Activated CD8-positive, alpha-beta memory T cell treated with anti-CD3 and anti-CD28 coated beads for 48 hours (primary cell): Measurements from ENCODE around the gene ARMC9.
"Not testable (repeated sequence)": the region's sequence is repeated elsewhere in the genome, so short reads cannot be mapped to it uniquely, and the experiment has no call there.

ENCODE experiments used
- DNase-seq, 3 experiments: peaks; one replicate each; pipeline ENCODE4 v3.0.0-alpha.2; 2020; ENCODE audit warnings: low read depth in 2 of 3, low spot score in 2 of 3

Gene ARMC9

DNA sequence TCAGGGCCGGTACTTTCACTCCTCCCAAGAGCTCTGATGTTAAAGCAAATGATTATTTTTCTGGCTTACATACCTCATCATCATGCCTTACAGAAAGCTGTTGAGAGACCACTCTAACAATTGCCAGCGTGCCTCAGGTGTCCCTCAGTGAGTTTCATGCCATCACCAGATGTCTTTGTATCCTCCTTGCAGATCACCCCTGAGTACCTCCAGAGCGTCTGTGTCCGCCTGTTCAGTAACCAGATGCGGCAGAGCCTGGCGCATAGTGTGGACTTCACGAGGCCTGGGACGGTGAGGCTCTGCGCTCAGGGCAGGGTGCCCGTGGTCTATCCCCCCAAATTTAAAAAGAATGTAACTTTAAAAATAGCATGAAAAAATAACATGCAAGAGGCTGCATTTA lies 41.3 kb downstream of the ARMC9 start:
- DNase-seq: no peak

DNA sequence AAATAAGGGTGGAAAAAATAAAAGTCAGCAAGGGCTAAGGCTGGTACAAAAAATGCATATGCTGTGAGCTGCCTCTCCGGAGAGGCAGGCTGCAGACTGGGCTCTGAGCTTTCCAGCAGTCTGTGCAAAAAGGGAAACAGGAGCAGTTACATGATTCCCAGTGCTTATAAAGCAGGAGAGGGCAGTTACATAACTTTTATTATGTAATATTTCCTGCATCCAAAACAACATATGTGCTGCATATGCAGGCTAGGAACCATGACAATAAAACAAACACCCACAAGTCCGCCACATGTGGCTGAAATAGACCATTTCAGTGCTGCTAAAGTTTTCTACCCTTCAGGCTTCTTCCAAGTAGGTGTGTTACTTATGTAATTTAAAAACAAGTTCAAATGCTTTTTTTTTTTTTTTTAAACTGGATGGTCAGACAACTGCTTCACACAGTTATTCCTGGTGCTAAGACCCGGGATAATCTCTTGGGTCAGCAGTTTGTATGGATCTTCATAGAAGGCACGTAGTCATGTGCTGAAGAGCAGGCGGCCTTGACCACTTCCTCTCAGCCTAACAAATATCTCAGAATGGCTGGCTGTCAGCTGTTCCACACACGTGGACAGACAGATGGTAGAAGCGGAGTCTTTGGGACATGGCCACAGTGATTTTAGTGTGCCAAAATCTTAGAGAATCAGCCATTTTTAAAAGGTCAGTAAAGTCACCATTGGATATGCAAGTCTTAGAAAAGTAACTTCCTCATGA lies 43.5 kb downstream of the ARMC9 start:
- no peak for DNase-seq

DNA sequence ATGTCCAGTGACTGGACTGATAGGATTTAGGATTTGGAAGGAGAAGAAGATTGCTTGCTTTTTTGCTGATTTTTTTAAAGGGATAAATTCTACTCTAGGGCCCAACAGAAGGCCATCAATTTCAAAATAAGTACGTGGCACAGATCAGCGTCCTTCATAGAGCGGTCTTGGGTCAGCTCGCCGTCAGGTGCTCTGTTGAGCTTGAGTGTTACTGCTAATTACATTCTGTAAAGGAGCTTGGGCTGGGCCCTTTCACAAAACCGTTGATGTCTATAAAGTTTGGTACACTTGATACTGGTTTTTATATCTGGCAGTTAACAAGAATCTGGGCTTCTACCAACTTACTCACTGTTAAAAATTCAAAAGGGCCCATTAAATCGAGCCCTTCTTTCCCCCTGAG lies 45.4 kb downstream of the ARMC9 start:
- DNase-seq: no peak

DNA sequence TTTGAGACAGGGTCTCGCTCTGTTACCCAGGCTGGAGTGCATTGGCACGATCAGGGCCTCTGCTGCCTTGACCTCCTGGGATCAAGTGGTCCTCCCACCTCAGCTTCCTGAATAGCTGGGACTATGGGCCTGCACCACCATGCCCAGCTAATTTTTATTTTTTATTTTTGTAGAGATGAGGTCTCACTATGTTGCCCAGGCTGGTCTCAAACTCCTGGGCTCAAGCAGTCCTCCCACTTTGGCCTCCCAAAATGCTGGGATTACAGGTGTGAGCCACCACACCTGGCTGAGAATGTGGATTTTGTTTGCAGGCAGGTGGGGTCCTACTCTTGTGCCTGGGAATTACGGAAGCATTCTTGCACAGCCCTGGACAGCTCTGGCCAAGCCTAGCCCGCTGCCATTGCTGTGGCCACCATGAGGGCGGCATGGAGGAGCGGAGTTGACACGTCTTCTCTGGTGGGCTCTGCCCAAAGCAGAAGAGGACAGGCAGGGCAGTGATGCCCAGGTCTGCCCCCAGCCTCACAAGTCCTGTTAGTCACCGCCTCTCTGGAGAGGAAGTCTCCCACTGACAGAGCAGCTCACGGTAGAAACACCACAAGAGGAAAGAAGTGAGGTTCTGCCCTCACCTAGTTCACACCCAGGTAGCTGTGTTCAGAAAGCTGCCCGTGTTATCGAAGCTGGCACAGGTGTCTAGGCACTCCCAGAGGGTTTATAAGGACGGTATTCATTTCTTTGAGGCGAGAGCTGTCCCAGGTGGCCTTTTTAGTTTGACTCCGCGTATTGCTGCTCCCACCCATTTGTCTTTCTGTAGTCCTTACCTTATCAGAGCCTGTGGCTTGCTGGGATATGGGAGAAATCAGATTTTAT lies 46.2 kb downstream of the ARMC9 start:
- DNase-seq: no peak

DNA sequence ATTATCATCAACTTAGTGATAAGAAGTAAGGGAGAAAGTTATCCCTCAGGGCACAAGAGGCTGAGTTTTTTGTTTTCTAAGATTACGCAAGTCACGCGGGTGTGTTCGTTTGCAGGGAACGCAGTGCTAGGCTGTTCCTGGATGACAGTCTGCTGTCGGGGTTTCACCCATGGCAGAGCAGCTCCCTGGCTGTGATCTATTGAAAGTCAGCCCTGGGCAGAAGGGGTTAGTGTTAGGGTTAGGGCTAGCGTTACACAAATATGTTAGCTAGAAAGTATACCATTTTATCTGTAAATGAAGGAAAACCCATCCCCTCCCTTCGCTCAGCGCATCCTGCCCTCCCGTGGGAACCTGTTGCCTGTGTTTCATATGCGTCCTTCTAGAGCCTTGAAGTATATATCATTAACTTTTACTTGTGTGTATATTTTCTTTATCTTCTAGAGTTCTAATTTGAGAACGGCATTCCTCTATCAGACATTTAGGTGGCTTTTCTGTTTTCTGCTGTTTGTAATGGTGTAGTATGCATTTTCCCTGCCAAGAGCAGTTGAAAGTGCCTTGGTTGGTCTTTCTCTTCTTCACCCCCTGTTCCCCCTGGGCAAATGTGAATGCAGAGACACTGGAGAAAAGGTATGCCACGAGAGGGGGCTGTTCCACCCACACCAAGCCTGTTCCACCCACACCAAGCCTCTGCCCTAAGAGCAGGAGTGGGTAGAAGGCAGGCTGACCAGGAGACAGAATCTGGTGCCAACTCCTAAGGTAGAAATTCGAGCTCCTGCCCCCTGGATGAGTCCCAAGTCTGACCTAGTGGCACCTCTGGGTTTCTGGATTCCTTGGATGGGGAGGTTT lies 47.0 kb downstream of the ARMC9 start:
- DNase-seq: no peak

DNA sequence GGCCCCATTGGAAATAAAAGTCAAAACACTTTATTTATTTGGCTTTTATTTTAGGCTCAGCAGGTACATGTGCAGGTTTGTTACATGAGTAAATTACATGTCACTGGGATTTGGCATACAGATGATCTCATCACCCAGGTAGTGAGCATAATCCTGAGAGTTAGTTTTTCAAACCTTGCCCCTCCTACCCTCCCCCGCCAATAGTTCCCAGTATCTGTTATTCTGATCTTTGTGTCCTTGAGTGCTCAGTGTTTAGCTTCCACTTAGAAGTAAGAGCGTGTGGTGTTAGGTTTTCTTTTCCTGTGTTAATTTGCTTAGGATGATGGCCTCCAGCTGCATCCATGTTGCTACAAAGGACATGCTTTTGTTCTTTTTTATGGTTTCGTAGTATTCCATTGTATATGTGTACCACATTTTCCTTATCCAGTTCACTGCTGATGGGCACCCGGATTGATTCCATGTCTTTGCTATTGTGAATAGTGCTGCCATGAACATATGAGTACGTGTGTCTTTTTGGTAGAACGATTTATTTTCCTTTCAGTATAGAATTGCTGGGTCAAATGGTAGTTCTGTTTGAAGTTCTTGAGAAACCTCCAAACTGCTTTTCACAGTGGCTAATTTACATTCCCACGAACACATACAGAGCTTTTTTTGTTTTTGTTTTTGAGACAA lies 47.9 kb downstream of the ARMC9 start:
- DNase-seq: no peak

DNA sequence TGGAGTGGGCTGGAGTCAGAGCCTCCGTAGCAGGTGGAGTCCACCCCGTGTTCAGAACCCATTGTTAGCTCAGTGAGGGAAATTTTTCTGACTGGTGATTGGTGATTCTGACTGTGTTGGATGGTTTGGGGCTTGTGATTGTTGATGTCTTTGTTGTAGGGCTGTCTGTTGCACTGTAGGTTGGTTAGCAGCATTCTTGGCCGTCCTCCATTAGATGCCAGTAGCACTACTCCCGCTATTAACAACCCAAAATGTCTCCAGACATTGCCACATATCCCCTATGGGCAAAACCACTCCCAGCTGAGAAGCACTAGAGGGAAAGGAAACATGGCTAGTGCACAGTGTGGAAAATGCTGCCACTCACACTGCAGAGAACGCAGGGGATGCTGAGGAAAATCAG lies 51.7 kb downstream of the ARMC9 start:
- no peak for DNase-seq

DNA sequence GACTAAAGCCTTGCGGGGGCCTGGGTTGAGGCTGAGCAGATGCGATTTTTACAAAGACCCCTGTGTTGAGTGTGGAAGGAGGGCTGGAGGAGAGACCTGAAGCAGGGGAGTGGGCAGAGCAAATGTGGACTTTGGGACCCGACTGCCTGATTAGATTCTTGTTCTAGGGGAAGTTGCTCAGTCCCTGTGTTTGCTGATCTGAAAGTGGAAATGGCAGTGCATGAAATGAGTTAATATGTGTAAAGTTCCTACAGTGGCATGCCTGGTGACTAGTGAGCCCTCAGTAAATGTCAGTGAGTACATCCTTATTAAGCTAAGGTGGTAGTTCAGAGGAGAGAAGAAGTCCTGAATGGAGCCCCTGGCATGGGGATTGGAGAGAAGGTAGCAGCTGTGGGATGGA lies 52.3 kb downstream of the ARMC9 start:
- DNase-seq: no peak

DNA sequence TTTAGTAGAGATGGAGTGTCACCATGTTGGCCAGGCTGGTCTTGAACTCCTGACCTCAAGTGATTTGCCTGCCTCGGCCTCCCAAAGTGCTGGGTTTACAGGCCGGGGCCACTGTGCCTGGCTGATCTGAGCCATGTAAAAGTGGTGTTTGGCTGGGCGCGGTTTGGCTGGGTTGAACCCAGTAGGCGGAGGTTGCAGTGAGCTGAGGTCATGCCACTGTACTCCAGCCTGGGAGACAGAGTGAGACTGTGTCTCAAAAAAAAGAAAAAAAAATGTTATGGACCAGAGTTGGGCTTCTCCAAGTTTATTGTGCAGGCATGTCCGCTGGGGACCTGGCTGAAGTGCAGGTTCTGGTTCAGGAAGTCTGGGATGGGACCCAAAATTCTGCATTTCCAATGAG lies 54.9 kb downstream of the ARMC9 start:
- DNase-seq: not testable (repeated sequence)

DNA sequence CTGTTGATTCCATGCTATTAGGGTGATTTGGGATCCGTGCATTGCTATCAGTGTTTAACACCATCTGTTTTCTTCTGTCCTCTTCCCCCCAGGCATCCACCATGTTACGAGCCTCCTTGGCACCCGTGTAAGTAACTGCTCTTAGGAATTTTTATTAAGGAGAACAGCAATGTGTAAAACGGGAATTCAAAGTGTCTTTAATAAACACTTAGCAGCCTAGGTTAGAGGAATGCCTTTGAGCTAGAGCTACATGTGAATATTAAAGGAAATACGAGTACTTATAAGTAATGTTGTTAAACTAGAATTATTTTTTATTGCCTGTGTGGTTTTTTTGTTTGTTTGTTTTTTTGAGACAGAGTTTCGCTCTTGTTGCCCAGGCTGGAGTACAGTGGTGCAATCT lies 58.1 kb downstream of the ARMC9 start:
- no peak for DNase-seq

DNA sequence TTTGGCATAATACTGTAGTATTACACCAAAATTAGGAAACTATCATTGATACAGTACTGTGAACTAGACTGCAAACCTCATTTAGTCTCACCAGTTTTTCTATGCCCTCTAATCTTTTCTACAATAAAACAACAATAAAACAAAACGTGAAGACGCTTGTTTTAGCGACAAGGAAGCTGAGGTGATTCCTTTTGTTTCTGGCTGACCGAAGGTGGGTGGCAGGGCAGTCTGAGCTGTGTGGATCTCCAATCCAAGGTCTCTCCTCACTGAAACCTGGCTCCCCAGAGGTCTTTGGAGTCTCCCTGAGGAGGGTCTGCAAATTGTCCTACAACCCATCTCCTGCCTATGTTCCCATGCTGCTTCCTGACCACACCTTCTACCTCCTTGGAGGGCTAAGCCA lies 59.3 kb downstream of the ARMC9 start:
- DNase-seq: no peak

DNA sequence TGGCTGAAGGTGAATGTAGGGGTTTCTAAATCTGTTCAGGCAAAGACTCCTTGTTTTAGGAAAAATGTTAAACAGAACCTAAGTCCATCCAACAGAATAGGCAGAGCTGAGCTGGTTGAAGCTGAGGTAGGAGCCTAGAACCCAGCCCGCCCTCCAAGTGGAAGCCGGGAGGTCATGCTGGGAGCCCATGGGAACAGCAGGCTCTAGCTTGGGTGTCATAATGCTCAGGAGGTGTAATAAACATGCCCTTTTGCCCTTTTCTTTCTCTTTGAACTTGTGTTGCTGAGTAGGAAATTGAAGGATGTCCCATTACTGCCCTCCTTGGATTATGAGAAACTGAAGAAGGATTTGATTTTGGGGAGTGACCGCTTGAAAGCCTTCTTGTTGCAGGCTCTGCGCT lies 60.3 kb downstream of the ARMC9 start:
- DNase-seq: no peak

DNA sequence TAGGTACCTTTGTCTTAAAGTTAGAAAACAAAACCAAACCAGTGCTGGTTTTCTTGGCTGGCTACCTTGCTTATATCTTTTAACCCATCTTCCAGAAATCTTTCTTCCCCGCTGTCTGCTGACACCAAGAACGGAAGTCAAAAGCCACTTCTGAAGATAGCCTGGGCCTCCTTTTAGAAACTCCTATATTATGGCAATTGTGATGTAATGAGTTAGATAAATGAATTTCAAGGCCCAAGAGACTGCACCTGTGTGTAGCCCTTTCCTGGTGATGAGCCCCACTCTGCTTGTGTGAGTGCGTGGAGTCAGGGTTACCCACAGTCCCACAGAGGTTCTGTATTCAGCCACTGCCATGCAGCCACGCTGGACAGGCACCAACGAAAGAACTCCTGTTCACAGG lies 60.7 kb downstream of the ARMC9 start:
- no peak for DNase-seq

DNA sequence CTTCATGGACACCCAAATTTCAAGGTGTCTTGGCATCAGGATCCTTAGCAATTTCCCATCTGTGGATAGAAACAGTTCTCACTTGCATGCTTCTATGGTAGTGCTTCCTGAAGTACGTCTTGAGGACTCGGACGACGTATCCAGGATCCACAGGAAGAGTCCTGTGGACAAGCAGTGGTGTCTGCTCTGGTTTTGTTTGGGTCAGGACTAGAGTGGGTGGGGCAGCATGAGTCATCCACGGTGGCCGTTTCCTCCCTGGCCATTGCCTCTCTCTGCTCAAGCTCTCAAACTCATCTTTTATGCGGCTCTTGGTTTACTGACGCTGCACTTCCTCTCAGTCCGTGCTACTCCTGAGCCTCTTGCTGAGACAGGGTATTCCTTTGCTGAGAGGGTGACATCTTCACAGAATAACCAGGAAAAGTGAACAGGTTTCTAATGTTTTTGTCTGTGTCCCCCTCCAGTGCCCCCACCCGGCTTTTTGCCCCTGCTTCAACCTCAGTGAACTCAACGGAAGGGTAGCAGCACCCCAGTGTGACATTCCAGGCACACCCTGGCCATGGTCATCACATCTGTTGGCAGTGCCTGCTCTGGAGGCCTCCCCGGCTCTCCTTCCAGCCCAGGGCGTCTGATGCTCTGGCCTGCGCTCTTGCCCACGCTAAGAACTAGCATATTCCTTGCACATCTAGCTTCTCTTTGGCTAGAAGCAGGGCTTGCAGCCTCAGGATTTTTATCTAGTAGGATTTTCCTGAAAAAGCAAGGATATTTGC lies 62.2 kb downstream of the ARMC9 start:
- DNase-seq: no peak

DNA sequence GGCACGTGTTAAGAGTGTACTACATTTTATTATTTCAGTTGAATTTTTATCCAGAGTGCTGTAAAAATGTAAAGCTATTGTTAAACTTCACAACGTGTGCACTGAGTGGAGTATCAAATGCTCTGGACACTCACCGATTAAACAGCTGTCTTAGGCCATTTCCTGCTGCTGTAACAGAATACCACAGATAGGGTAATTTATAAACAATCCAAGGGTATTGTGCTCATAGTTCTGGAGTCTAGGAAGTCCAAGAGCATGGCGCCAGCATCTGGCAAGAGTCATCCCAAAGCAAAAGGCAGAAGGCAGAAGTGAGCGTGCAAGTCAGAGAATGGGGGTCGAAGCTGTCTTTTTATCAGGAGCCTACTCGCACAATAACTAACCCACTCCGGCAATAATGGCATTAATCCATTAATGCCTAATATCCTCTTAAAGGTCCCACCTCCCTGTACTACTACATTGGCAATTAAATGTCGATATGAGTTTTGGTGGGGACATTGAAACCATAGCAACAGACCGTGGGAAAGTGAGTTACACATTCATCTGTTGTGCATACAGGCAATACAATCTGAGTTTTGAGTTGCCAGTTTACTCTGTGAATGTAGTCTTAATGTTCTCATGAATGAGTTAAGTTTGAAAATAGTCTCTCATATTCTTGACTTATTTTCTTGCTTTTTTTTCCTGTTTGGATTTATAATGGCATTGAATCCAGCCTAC lies 64.8 kb downstream of the ARMC9 start:
- DNase-seq: no peak

DNA sequence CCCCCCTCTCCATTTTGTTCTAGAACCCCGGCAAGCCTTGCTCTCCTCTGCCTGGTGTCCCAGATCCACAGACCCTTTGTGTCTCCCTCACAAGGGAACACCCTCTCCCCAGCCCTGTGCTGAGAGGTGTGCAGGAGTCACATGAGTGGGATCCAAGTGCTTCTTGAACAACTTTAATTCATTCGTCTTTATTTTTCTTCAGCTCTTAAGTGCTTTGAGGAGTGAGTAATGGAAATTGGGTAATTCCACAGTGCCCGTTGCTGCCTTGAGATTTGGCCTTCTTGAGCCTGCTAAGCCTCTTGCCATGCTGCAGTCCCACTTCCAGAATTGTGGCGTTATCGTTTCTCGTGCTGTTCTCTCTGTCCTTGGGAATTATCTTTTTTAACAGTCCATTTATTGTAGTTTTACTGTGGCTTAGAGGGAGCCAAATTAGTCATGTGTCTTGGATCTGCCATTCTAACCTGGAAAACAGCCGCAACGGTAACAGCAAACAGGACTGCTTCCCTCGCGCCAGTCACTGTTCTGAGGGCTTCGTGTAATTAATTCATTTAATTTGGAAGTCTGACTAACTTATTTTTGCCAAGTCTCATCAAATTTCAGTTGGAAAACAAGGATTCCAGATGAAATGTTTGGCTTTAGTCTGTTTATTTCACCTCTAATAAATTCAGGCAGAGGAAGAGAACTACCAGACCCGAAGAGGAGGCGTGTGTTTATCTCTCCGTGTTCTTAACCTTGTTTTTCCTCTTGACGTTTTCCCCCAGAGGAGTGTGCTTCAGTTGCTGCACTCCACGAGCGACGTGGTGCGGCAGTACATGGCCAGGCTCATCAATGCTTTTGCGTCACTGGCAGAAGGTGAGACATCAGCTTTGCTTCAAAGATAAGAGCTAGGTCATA lies 72.0 kb downstream of the ARMC9 start:
- no peak for DNase-seq

DNA sequence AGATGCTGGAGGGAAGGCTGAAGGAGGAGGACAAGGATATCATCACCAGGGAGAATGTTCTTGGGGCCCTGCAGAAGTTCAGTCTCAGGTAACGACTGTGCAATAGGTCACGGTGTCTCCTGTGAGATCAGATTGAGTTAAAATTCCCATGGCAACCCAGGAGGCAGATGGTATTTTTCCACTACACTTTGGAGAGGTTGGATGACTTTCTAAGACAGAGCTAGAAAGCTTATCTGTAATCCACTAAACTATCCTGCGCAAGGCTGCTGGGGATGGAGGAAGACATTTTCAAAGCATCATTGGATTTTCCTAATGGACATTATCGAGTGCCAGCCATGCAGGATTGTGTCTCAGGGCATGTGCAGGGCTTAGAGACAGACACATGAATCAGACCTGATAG lies 74.6 kb downstream of the ARMC9 start:
- no peak for DNase-seq

DNA sequence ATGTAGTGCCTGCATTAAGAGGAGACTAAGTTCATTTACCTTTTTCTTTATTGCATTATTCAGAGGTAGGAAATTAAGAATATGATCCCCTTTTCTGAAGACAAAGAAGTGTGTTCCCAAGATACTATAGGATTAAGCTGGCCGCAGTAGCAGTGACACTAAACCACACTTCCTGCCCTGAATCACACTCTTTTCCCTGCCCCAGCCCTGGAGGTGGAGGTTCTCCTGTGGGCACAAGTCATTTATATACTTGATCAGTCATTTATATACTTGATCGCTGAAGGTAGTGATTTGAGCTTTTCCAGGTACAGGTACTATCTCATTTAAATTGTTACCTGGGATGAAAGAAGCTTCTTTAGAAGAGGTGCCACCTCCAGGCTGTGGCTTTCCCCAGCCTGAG lies 78.6 kb downstream of the ARMC9 start:
- DNase-seq: no peak

DNA sequence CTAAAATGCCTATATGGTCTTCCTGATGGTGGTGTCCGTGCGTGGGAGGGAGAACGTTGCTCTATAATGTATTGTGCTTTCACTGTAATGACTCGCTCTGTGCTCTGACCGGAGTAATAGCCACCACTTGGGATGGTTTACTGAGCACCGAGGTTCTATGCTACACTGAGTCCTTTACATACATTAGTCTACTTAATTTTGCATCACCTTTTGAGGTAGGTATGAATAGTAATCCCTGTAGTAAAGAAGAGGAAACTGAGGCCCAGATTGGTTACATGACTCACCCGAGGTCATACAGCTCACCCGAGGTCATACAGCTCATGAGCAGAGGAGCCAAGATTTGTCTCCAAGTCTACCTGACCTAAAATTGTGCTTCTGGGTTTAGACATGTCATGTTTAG lies 79.5 kb downstream of the ARMC9 start:
- DNase-seq: no peak
